Measurements from ENCODE around the gene DSCAML1.

The DSCAML1 gene

GRCh38 chr11:117519590-117519989, 277.4 kb downstream of the DSCAML1 start:
- DNase-seq (ENCODE audit: low spot score): no peak

- no peak for DNase-seq (ENCODE audit: low spot score)
Measured at GRCh38 chr11:117519170-117519569, 277.8 kb downstream of the DSCAML1 start.

GRCh38 chr11:117518455-117518854, 278.6 kb downstream of the DSCAML1 start:
- DNase-seq (ENCODE audit: low spot score): no peak

DNA sequence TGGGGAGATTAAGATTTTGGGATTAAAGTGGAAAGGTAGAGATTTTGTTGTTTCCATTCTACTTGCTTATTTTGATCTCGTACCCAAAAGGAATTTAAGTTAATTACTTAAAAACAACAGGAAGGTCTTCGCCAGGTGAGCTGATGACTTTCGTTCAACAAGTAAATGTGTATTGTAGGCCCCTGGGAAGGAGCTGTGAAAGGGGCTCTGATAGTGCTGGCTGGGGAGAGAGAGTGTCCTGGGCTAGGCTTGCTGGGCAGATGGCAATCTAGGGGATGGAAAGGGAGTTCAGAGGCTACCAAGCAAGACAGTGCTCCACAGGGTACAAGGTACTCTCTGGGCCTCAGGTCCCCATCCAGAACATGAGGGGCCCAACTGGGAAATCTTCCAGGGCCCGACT, 279.9 kb downstream of the DSCAML1 start:
- DNase-seq (ENCODE audit: low spot score): no peak

DNA sequence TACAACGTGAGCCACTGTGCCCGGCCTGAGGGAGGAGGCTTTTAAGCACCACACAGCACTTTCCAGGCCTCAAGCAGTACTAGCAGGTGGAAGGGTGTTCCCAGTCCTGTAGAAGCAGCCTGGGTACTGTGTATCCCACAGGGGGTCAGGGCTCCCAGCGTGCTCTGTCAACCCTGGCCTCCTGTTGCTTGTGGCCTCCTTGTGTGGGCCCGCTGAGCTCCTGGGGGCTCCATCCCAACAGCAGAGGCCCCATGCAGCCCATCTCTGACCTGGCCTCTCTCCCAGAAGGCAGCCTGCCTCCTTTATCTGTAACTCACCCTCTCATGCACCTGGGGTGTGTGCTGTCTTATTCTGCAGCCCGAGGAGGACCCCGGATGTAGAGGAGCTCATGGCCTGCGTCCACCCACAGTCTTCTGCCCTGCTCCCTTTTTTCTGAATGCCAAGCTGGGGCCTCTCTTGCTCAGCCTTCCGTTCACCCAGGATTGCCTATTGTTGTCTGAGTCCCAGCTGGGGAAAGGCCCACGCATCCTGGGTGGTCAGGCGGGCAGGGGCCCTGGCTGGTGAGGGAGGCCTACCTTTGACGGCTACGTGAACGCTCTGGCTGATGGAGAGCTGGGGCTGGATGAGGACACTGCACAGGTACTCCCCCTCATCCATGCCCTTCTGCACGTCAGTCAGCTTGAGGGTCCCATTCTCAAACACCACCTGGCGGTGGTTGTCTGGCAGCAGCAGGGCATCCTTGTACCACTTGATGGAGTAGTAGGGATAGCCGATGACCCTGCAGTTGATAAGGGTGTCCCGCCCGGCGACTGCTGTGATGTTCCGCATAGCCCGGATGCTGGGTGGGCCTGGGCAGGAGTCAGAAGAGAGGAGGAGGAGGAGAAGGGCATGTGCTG, 280.9 kb downstream of the DSCAML1 start:
- no peak for DNase-seq (ENCODE audit: low spot score)

DNA sequence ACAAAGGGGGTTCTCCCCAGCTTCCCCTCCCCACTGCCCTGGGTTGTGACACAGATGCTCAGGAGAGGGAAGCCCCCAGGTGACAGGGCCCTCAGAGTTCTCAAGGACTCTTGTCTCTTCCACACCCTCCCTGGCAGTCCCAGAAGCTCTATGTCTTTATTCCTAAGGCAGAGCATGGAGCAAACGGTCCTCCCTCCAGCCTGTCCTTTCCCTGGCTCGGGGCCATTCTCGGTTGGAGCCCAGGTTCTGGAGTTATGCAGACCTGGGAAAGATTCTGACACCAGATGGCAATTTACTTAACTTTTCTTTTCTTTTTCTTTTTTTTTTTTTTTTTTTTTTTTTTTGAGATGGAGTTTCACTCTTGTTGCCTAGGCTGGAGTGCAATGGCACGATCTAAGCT, 282.8 kb downstream of the DSCAML1 start:
- DNase-seq (ENCODE audit: low spot score): no peak

- no peak for DNase-seq (ENCODE audit: low spot score)
Measured at GRCh38 chr11:117513666-117514065, 283.4 kb downstream of the DSCAML1 start.

DNA sequence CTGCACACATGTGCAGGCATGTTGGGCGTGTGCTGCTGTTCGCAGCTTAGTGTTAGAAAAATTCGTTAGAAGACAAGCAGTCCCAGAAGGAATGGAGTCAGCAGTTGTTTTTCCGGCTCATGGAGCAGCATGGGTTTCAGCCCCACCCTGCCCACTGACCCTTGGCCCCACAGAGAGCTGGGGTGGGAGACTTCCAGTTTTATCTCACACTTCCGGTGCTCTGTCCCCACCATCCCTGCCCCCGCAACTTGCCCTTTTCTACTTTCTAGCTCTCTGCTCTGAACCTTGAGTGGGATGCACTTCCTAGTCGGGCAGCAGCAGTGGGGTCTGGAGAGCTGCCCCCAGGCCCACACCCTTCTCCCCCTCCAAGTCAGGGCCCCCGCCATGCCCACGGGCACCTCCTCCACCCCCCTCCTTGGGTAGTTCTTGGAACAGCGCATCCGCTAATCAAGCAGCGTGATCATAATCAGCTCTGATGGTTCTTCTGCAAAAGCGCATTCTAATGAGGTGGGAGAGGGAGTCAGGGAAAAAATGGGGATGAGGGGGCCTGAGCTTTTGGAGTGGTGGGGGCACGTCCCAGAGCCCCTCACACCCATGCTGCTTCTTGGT, 285.0 kb downstream of the DSCAML1 start:
- no peak for DNase-seq (ENCODE audit: low spot score)

- DNase-seq (ENCODE audit: low spot score): no peak
Measured at GRCh38 chr11:117511483-117511930, 285.5 kb downstream of the DSCAML1 start.

- no peak for DNase-seq (ENCODE audit: low spot score)
Measured at GRCh38 chr11:117510646-117511045, 286.4 kb downstream of the DSCAML1 start.

GRCh38 chr11:117509543-117509942, 287.5 kb downstream of the DSCAML1 start:
- no peak for DNase-seq (ENCODE audit: low spot score)

- DNase-seq (ENCODE audit: low spot score): no peak
Measured at GRCh38 chr11:117506971-117507370, 290.0 kb downstream of the DSCAML1 start.

DNA sequence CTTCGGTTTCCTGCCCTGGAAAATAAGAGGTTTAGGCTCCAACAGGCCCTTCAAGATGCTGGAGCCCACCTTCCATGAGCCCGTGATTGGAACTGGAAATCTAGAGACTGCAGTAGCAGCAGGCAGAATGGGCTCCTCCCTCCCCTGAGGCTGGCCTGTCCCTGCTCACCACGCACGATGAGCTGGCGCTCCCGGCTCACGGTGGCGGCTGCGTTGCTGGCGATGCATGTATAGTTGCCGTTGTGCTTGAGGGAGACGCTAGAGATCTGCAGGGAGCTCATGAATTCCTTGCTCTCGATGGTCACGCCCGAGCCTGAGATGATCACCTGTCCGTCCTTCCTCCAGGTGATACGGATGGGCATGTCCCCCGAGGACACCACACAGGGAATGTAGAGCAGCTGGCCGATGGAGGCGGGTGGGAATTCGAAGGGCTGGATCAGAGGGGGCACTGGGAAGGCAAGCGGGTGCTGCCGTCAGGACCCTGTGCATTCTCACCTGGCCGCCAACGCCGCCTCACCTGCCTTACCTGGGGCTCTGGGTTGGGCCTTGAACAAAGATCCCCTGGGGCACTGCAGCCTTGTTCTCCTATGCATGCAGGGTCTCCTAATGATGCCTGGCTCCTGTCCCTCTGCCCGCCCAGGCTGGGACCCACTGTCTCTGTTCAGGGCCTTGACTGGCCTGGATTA, 291.6 kb downstream of the DSCAML1 start:
- no peak for DNase-seq (ENCODE audit: low spot score)

DNA sequence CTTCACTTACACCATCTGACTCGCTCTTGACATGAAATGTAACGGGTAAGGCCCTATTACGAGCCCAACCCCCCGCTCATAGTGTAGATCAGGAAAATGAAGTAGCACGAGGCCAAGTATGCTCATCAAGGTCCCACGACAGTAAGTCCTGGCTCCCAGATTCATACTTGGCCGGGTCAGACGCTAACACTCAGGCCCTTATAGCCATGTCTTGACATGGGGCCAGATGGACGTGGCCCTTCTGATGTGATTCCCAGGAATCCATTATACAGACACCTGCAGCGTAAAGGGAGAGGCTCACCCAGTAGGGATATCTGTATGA, 294.3 kb downstream of the DSCAML1 start:
- DNase-seq (ENCODE audit: low spot score): no peak

- DNase-seq (ENCODE audit: low spot score): no peak
Measured at GRCh38 chr11:117502015-117502778, 294.8 kb downstream of the DSCAML1 start.

- DNase-seq (ENCODE audit: low spot score): no peak
Measured at GRCh38 chr11:117501237-117501898, 295.6 kb downstream of the DSCAML1 start.

DNA sequence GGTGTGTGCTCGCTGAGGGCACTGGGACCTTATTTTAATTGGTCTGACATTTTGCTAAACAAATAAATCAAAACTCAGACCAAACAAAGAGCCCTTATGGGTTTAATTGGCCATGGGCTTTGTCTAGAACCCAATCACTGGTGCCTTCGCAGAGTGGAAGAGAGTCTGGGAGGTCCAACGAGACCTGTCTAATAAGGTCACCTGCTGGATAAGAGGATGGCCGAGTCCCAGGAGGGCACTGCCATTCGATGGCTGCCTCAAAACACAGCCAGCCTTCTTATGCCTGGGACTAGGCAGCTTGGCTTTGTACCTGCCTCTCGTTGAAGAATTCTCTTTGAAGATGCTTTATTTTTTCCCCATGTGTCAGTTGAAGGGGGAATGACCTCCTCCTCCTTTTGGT, 298.2 kb downstream of the DSCAML1 start:
- no peak for DNase-seq (ENCODE audit: low spot score)

GRCh38 chr11:117497206-117497951, 299.6 kb downstream of the DSCAML1 start:
- DNase-seq (ENCODE audit: low spot score): no peak

DNA sequence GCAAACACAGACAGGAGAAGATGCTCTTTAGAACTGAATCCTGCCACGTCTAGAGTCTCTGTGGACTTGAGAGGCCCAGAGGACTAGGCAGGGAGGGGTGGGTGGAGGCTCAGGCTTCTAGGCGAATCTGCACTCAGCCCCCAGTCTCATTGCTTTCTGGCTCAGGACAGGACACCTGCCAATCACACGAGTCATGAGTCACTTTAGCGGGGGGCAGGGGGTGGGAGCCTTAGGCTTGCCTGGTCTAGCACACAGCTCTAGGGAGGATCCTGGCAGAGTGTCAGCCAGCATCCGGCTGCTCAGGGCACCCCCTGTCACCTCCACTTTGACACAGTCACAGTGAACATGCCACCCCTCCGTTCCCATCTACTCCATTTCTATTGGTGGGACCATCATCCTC, 301.7 kb downstream of the DSCAML1 start:
- DNase-seq (ENCODE audit: low spot score): no peak

GRCh38 chr11:117492578-117493251, 304.3 kb downstream of the DSCAML1 start:
- DNase-seq (ENCODE audit: low spot score): no peak
